Common myeloid progenitor, CD34-positive (primary cell): ENCODE data around the gene SPAG9.

Source experiments
- CTCF ChIA-PET: fragments of 350-600 bp; sonication (Branson Sonifier 250); formaldehyde crosslinking; loops from one replicate; lab custom pipeline; 2021; ENCODE audit warnings: antibody characterized with exemption; lab: Charles Lee
- POLR2A ChIA-PET: fragments of 350-600 bp; sonication (Branson Sonifier 250); formaldehyde crosslinking; loops from one replicate; lab custom pipeline; 2021; ENCODE audit warnings: antibody characterized with exemption; lab: Charles Lee
- DNase-seq, 3 donors: peaks; one replicate each; pipeline versions ENCODE4 v3.0.0 to v3.0.0-alpha.2; 2013
- H3K27ac ChIP-seq, 2 experiments: 1 replicate in 1 of 2; 2 replicates in 1 of 2; pipeline ENCODE4 v1.7.0; 2013; ENCODE audit warnings: inconsistent platforms in 2 of 2, low read length in 2 of 2, mild to moderate bottlenecking in 2 of 2, low read depth in 1 of 2, moderate library complexity in 1 of 2; ENCODE audit not compliant: severe bottlenecking in 2 of 2, insufficient read depth in 1 of 2, poor library complexity in 1 of 2
- H3K27me3 ChIP-seq, 5 experiments: replicated peaks in 2 of 5; 1 replicate in 3 of 5; 2 replicates in 2 of 5; pipeline versions ENCODE4 v1.6.1 to v1.7.0; 2013; ENCODE audit warnings: low read length in 4 of 5, mild to moderate bottlenecking in 2 of 5, moderate library complexity in 2 of 5, inconsistent platforms in 1 of 5; ENCODE audit not compliant: insufficient read depth in 5 of 5, control insufficient read depth in 4 of 5
- H3K36me3 ChIP-seq, 4 experiments: 1 replicate in 2 of 4; 2 replicates in 2 of 4; pipeline versions ENCODE4 v1.6.1 to v1.7.0; 2013; ENCODE audit warnings: low read length in 3 of 4, control low read depth in 1 of 4, mild to moderate bottlenecking in 1 of 4; ENCODE audit not compliant: control insufficient read depth in 4 of 4, insufficient read depth in 4 of 4
- H3K4me1 ChIP-seq, 4 experiments: 1 replicate in 3 of 4; 2 replicates in 1 of 4; pipeline versions ENCODE4 v1.6.1 to v1.7.1; 2013; ENCODE audit warnings: low read length in 3 of 4, mild to moderate bottlenecking in 3 of 4, control low read depth in 1 of 4, inconsistent platforms in 1 of 4, moderate library complexity in 1 of 4; ENCODE audit not compliant: control insufficient read depth in 4 of 4, insufficient read depth in 4 of 4; ENCODE audit errors: control extremely low read depth in 1 of 4
- H3K4me3 ChIP-seq, 7 experiments: 1 replicate in 4 of 7; 2 replicates in 3 of 7; pipeline versions ENCODE4 v1.5.1 to v1.7.0; 2013; ENCODE audit warnings: mild to moderate bottlenecking in 7 of 7, low read length in 6 of 7, moderate library complexity in 6 of 7, inconsistent platforms in 2 of 7, low read depth in 2 of 7, control low read depth in 1 of 7; ENCODE audit not compliant: insufficient read depth in 4 of 7, control insufficient read depth in 1 of 7; ENCODE audit errors: extremely low read depth in 1 of 7
- H3K9me3 ChIP-seq, 5 experiments: 1 replicate in 4 of 5; 2 replicates in 1 of 5; pipeline versions ENCODE4 v1.6.1 to v1.7.1; 2013; ENCODE audit warnings: low read length in 4 of 5, mild to moderate bottlenecking in 2 of 5, inconsistent platforms in 1 of 5, low read depth in 1 of 5, moderate library complexity in 1 of 5; ENCODE audit not compliant: control insufficient read depth in 4 of 5, insufficient read depth in 2 of 5; ENCODE audit errors: control extremely low read depth in 1 of 5
- WGBS: methylation state at CpG from one replicate; pipeline ENCODE4 v1.1.5; 2013; ENCODE audit not compliant: insufficient coverage; 5-methylcytosine and 5-hydroxymethylcytosine counted together

The SPAG9 gene

DNA sequence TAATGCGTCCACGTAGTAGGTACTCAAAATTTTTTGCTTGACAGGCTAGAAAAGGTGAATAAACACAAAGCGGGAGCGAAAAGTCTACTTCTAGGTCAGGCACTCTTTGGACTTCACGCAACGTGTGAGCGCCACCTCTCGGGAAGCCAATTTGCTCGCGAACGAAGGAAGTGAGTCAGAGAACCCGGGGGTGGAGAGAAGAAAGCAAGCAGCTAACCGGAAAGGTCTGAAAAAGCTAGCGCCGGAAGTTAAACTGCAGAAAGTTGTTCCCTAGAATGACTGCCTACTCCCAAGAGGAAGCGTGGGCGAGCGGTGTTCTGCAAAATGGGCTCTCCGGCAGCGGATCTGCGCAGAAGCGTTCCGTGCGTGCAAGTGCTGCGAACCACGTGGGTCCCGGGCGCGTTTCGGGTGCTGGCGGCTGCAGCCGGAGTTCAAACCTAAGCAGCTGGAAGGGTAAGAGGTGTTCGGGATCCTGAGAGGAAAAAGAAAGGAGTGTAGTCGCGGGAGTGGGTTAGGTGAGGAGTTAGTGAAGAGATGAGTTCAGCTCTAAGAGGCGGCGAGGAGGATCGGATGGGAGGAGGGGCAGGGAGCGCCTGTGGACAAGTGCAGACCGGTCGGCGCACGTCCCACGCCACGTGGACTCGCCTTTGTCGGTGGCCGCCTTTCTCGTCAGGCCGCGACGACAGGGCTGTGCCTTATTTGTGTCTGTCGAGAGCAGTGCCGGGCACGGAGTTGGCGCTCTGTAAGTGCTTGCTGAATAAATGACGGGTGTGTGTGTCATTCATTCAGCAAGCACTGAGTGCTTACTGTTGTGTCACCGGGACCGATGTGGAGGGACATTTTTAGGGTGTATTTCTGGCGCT lies 32.8 kb upstream of the SPAG9 start, which contains the start of gene NME1:
Gene NME1 (plus strand): TSS at position 350 of the 863 bp plus-strand sequence. CDS start 2,096 bp downstream, outside the sequence.
- H3K36me3 ChIP-seq: peaks cover 0 to 28% (median 6%) of the 10 kb centered on the region in 4 experiments
- ChIA-PET CTCF (interaction anchor here (0.6 to 4.0 kb wide), 18 partner anchors 9 to 179 kb away, joined by 3 to 53 read pairs (median 3); partner anchors contain the start of gene NME2), POLR2A (interaction anchor here (0.6 to 1.2 kb wide), 5 partner anchors 33 to 287 kb away, joined by 3 to 4 read pairs (median 3); partner anchors contain the start of genes SPAG9 and TOB1)
- peak within 1 kb of the TSS; percentile 74 to 99 (median 91) for H3K4me3 ChIP-seq
- no peaks in the 10 kb centered on the region for H3K9me3 ChIP-seq
- H3K27me3 ChIP-seq: no peaks in the 10 kb centered on the region
- peaks cover 7 to 23% (median 16%) of the 10 kb centered on the region in 4 experiments for H3K4me1 ChIP-seq
- H3K27ac ChIP-seq: peak within 1 kb of the TSS in 1 of 2 experiments; percentile 84
- peak; percentile 100 for DNase-seq
- 0% methylated on average over 57 of the region's 60 CpGs for WGBS

DNA sequence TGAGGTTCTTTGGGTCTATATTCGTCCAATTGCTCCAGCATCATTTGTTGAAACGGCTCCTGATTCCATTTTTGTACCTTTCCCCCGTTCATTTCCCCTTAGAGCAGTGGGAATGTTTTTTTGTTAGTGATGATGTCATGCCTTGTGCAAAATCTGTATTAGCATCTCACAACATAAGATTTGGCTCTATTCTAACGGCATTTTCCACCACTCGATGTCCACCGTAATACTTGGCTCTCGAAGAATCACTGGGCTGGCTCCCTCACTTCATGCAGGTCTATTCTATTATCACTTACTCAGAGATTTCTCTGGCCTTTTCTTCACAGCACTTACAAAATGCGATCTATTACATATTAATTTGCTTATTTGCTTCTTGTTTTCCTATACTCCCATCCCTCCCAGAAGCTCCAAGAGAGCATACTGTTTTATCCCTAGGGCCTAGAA lies 32.1 kb upstream of the SPAG9 start:
- Histone ChIP-seq H3K4me1 (peaks cover 7 to 23% (median 16%) of the 10 kb centered on the region in 4 experiments), H3K27ac (peak overlapping the region in 1 of 2 experiments; percentile 84), H3K4me3 (peak overlapping the region in 6 of 7 experiments; percentile 37 to 95 (median 60)), H3K27me3 (no peaks in the 10 kb centered on the region), H3K9me3 (no peaks in the 10 kb centered on the region), H3K36me3 (peaks cover 0 to 23% (median 5%) of the 10 kb centered on the region in 4 experiments)
- ChIA-PET POLR2A (interaction anchor here (0.6 to 1.2 kb wide), 4 partner anchors 32 to 373 kb away, joined by 3 to 4 read pairs (median 3); partner anchors contain the start of gene SPAG9), CTCF (interaction anchor here (0.7 to 4.0 kb wide), 15 partner anchors 10 to 179 kb away, joined by 3 to 53 read pairs (median 4); partner anchors contain the start of gene NME2)
- WGBS: 31% methylated on average over 4 of the region's 8 CpGs
- no peak for DNase-seq

DNA sequence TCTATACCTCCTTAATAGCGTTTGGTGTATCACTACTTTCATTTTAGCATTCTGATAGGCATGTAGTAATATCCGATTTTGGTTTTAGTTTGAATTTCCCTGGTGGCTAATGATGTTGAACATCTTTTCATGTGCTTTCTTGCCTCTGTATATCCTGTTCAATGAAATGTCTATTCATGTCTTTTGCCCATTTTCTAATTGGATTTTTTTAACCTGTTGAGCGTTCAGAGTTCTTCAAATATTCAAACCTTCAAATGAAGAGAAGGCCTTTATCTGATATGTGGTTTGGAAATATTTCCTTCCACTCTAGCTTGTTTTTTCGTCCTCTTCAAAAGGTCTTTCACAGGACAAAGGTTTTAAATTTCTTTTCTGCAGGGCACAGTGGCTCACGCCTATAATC lies 30.3 kb upstream of the SPAG9 start:
- WGBS: 75% methylated on average over 2 of the region's 5 CpGs
- ChIA-PET POLR2A (no interaction called here), CTCF (interaction anchor here (1.3 to 4.0 kb wide), 3 partner anchors 36 to 150 kb away, joined by 3 to 53 read pairs (median 6); no protein-coding TSS in a partner anchor)
- Histone ChIP-seq H3K4me1 (peaks cover 7 to 23% (median 16%) of the 10 kb centered on the region in 4 experiments), H3K4me3 (no peak overlapping the region), H3K27me3 (no peaks in the 10 kb centered on the region), H3K9me3 (no peaks in the 10 kb centered on the region), H3K27ac (no peak overlapping the region), H3K36me3 (peaks cover 0 to 7% (median 0%) of the 10 kb centered on the region in 4 experiments)
- DNase-seq: no peak

DNA sequence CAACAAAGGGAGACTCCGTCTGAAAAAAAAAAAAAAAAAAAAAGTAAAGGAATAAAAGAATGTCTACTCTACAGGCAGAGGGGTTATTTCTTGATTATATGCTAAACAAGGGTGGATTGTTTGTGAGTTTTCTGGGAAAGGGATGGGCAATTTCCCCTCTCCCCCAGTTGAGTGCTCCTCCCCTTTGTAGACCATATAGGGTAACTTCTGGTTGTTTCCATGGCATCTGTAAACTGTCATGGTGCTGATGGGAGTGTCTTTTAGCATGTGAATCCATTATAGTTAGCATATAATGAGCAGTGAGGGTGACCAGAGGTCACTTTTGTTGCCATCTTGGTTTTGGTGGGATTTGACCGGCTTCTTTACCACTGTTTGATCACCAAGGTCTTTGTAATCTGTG lies 28.5 kb upstream of the SPAG9 start:
- no peak overlapping the region for H3K4me3 ChIP-seq
- WGBS: 100% methylated on average over 2 of the region's 2 CpGs
- POLR2A ChIA-PET: no interaction called here

DNA sequence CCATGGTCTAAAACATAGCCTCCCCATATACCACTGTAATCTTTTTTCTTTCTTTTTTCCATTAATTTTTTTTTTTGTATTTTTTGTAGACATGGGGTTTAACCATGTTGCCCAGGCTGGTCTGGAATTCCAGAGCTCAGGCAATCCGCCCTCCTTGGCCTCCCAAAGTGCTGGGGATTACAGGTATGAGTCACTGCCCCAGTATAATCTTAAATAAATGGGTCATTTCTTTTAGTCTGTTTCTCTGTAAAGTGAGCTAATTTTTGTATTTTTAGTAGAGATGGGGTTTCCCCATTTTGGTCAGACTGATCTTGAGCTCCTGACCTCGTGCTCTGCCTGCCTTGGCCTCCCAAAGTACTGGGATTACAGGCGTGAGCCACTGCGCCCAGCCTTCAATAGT lies 27.0 kb upstream of the SPAG9 start:
- ChIA-PET CTCF (interaction anchor here (1.0 kb wide), 1 partner anchor 12 kb away, joined by 4 read pairs; no protein-coding TSS in a partner anchor), POLR2A (no interaction called here)
- H3K27ac ChIP-seq: no peak overlapping the region
- no peaks in the 10 kb centered on the region for H3K27me3 ChIP-seq
- no peaks in the 10 kb centered on the region for H3K9me3 ChIP-seq
- H3K4me1 ChIP-seq: peaks cover 0 to 4% (median 3%) of the 10 kb centered on the region in 4 experiments
- H3K4me3 ChIP-seq: no peak overlapping the region
- DNase-seq: no peak
- H3K36me3 ChIP-seq: no peaks in the 10 kb centered on the region
- WGBS: 95% methylated on average over 4 of the region's 4 CpGs

More for the DNA sequence above, 28.5 kb upstream of the SPAG9 start:
- Histone ChIP-seq H3K36me3 (no peaks in the 10 kb centered on the region), H3K27ac (no peak overlapping the region), H3K9me3 (no peaks in the 10 kb centered on the region), H3K27me3 (no peaks in the 10 kb centered on the region), H3K4me1 (peaks cover 4 to 14% (median 10%) of the 10 kb centered on the region in 4 experiments)
- CTCF ChIA-PET: interaction anchor here (0.7 to 1.0 kb wide), 2 partner anchors 49 to 140 kb away, joined by 3 read pairs; no protein-coding TSS in a partner anchor
- DNase-seq: no peak

DNA sequence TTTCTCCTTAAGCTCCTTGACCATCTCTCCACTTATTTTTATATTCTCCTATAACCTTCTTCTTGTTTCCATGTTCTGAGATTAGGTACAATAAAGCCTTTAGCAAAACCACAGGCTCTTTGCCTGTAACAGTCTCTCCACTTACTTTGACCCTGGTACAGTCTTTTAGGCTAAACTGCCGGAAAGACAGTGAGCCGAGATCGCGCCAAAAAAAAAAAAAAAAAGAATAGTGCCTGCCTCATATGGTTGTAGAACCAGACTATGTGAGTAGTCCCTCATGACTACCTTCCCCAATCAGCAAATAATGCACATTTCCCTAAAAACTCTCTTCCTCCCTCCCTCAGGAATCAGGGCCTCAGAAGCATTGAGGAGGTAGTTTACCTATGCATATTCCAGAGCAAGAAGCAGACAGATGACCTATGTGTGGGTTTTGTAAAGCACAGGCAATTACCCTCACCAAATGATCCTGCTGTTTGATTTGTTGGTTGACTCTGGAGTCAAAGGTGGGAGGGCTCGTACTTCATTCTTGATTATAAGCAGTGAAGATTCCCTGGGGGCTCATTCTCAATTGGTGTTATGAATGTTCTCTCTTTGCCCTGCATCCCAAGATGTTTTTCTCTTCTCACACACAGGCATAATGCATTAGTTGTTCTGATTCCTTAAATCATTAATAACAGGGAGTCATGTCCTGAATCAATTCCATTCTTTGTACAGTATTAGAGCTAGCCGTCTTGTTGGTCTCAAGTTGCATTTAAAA lies 23.8 kb upstream of the SPAG9 start:
- ChIA-PET POLR2A (no interaction called here), CTCF (no interaction called here)
- H3K9me3 ChIP-seq: no peaks in the 10 kb centered on the region
- H3K36me3 ChIP-seq: no peaks in the 10 kb centered on the region
- no peak overlapping the region for H3K27ac ChIP-seq
- H3K27me3 ChIP-seq: no peaks in the 10 kb centered on the region
- no peaks in the 10 kb centered on the region for H3K4me1 ChIP-seq
- H3K4me3 ChIP-seq: no peak overlapping the region
- no peak for DNase-seq
- 91% methylated on average over 5 of the region's 6 CpGs for WGBS
